Liver (tissue), 3 donors: Measurements from ENCODE around the gene MYCL.

Source experiments
- CTCF ChIP-seq: fragments of 150-350 bp; IDR thresholded peaks from 2 replicates; pipeline ENCODE4 v1.5.1; 2017; ENCODE audit warnings: improper control_type of control experiment, low read depth, low read length; ENCODE audit not compliant: missing input control
- EGR1 ChIP-seq, 2 donors: IDR thresholded peaks; 2 replicates each; pipeline ENCODE4 v1.6.1; 2016 to 2018; ENCODE audit warnings: antibody characterized with exemption in 2 of 2, low read depth in 2 of 2
- FOXA1 ChIP-seq: IDR thresholded peaks from 2 replicates; pipeline ENCODE4 v1.6.1; 2016; ENCODE audit warnings: antibody characterized with exemption
- MAX ChIP-seq: IDR thresholded peaks from 2 replicates; pipeline ENCODE4 v1.6.1; 2016; ENCODE audit warnings: antibody characterized with exemption
- NR2F2 ChIP-seq: IDR thresholded peaks from 2 replicates; pipeline ENCODE4 v1.6.1; 2016; ENCODE audit warnings: antibody characterized with exemption
- RAD21 ChIP-seq, 2 donors: IDR thresholded peaks; 2 replicates each; pipeline ENCODE4 v1.6.1; 2016; ENCODE audit warnings: antibody characterized with exemption in 2 of 2, mild to moderate bottlenecking in 2 of 2
- REST ChIP-seq: IDR thresholded peaks from 2 replicates; pipeline ENCODE4 v1.6.1; 2016; ENCODE audit warnings: antibody characterized with exemption, mild to moderate bottlenecking
- SP1 ChIP-seq: IDR thresholded peaks from 2 replicates; pipeline ENCODE4 v1.6.1; 2018; ENCODE audit warnings: antibody characterized with exemption, mild to moderate bottlenecking
- TAF1 ChIP-seq: conservative IDR thresholded peaks from 2 replicates; pipeline ENCODE4 v1.6.1; 2016; ENCODE audit warnings: antibody characterized with exemption, mild to moderate bottlenecking
- YY1 ChIP-seq: IDR thresholded peaks from 2 replicates; pipeline ENCODE4 v1.6.1; 2016; ENCODE audit warnings: antibody characterized with exemption, mild to moderate bottlenecking
- ZBTB33 ChIP-seq: IDR thresholded peaks from 2 replicates; pipeline ENCODE4 v1.6.1; 2016; ENCODE audit warnings: antibody characterized with exemption
- donor health status: healthy.
- donor health status: healthy.

- TF ChIP-seq CTCF (no peak), NR2F2 (no peak), RAD21 (IDR thresholded peaks at IDR 0.05) (no peak), TAF1 (no peak), EGR1 (IDR thresholded peaks at IDR 0.05; ENCODE audit: low read depth in 2 of 2) (no peak), REST (no peak), MAX (no peak), FOXA1 (no peak), YY1 (no peak), SP1 (no peak), ZBTB33 (no peak)
These were observed 8.5 kb upstream of the MYCL start for GRCh38 chr1:39910263-39910662.
